ENCODE measurements around the gene IL36RN.

- TF ChIP-seq CTCF (IDR thresholded peaks at IDR 0.05) (no peak), POLR2A (IDR thresholded peaks at IDR 0.05) (no peak), POLR2AphosphoS5 (IDR thresholded peaks at IDR 0.05) (no peak)
Measured at GRCh38 chr2:113064898-113065297, 5.9 kb downstream of the IL36RN start.

Data from breast epithelium (tissue), 3 donors.